ENCODE results near the gene REEP3. TPM values are rescaled to one million over a fixed set of nuclear protein-coding genes. Genes with fewer than 3 reads are reported as not detected.
"Not testable (repeated sequence)": the region's sequence is repeated elsewhere in the genome, so short reads cannot be mapped to it uniquely, and the experiment has no call there.

Gene REEP3
- total RNA-seq (2014; rRNA removed; shearing (Covaris generic)) = 21.6 and 34.7 TPM in 2 replicates

GRCh38 chr10:63520500-63521415 is at the start of gene REEP3:
TSS of gene REEP3 (plus strand) at chr10:63521401. CDS start at chr10:63521546, 145 bp downstream.
- DNase-seq (ENCODE audit: low read depth) = no peak

GRCh38 chr10:63474488-63474887 is 46.7 kb upstream of the REEP3 start:
- DNase-seq (ENCODE audit: low read depth) = no peak

GRCh38 chr10:63477927-63478326 is 43.3 kb upstream of the REEP3 start:
- no peak for DNase-seq (ENCODE audit: low read depth)

- no peak for DNase-seq (ENCODE audit: low read depth)
Measured at GRCh38 chr10:63478564-63478963, 42.6 kb upstream of the REEP3 start.

- no peak for DNase-seq (ENCODE audit: low read depth)
Measured at GRCh38 chr10:63480237-63480636, 41.0 kb upstream of the REEP3 start.

GRCh38 chr10:63481815-63482421 is 39.3 kb upstream of the REEP3 start:
- DNase-seq (ENCODE audit: low read depth) = no peak

- DNase-seq (ENCODE audit: low read depth) = no peak
Measured at GRCh38 chr10:63483983-63484382, 37.2 kb upstream of the REEP3 start.

GRCh38 chr10:63487990-63488389 is 33.2 kb upstream of the REEP3 start:
- no peak for DNase-seq (ENCODE audit: low read depth)

GRCh38 chr10:63489838-63490237 is 31.4 kb upstream of the REEP3 start:
- no peak for DNase-seq (ENCODE audit: low read depth)

GRCh38 chr10:63491588-63492316 is 29.4 kb upstream of the REEP3 start:
- DNase-seq (ENCODE audit: low read depth) = no peak

- not testable (repeated sequence) for DNase-seq (ENCODE audit: low read depth)
Measured at GRCh38 chr10:63492317-63492690, 28.9 kb upstream of the REEP3 start.

- DNase-seq (ENCODE audit: low read depth) = no peak
Measured at GRCh38 chr10:63493004-63493403, 28.2 kb upstream of the REEP3 start.

- DNase-seq (ENCODE audit: low read depth) = no peak
Measured at GRCh38 chr10:63494951-63495350, 26.2 kb upstream of the REEP3 start.

GRCh38 chr10:63496561-63496960 is 24.6 kb upstream of the REEP3 start:
- DNase-seq (ENCODE audit: low read depth) = no peak

GRCh38 chr10:63497321-63497720 is 23.9 kb upstream of the REEP3 start:
- no peak for DNase-seq (ENCODE audit: low read depth)

GRCh38 chr10:63498665-63499064 is 22.5 kb upstream of the REEP3 start:
- DNase-seq (ENCODE audit: low read depth) = no peak

GRCh38 chr10:63500551-63500950 is 20.6 kb upstream of the REEP3 start:
- not testable (repeated sequence) for DNase-seq (ENCODE audit: low read depth)

- DNase-seq (ENCODE audit: low read depth) = no peak
Measured at GRCh38 chr10:63501954-63502353, 19.2 kb upstream of the REEP3 start.

- DNase-seq (ENCODE audit: low read depth) = no peak
Measured at GRCh38 chr10:63502832-63503231, 18.4 kb upstream of the REEP3 start.

- no peak for DNase-seq (ENCODE audit: low read depth)
Measured at GRCh38 chr10:63503395-63503794, 17.8 kb upstream of the REEP3 start.

- DNase-seq (ENCODE audit: low read depth) = no peak
Measured at GRCh38 chr10:63504145-63504881, 16.9 kb upstream of the REEP3 start.

GRCh38 chr10:63505562-63505961 is 15.6 kb upstream of the REEP3 start:
- no peak for DNase-seq (ENCODE audit: low read depth)
